HepG2 (cell line): ENCODE results near the gene CAVIN2. TPM values are rescaled to one million over a fixed set of nuclear protein-coding genes. Genes with fewer than 3 reads are reported as not detected.

Experiments
- ARNT ChIP-seq: fragments of 450-650 bp; IDR thresholded peaks from 2 replicates; pipeline ENCODE4 v1.6.1; 2017
- ATF5 ChIP-seq: sonication (generic); formaldehyde crosslinking; IDR thresholded peaks from 2 replicates; pipeline ENCODE4 v1.4.0; 2020; ENCODE audit warnings: mild to moderate bottlenecking, low read depth, missing genetic modification reagents
- CEBPG ChIP-seq: IDR thresholded peaks from 2 replicates; pipeline ENCODE4 v1.6.1; 2016
- EP300 ChIP-seq, 3 experiments: sonication (generic) in 1 of 3; formaldehyde crosslinking in 1 of 3; IDR thresholded peaks; 2 replicates each; pipeline versions ENCODE4 v1.5.1 to v1.6.1; 2011 to 2020; ENCODE audit warnings: low read depth in 2 of 3, low read length in 2 of 3, borderline replicate concordance in 1 of 3, improper control_type of control experiment in 1 of 3, mild to moderate bottlenecking in 1 of 3, missing genetic modification reagents in 1 of 3, moderate library complexity in 1 of 3
- FOSL2 ChIP-seq: sonication (generic); formaldehyde crosslinking; IDR thresholded peaks from 2 replicates; pipeline ENCODE4 v1.4.0; 2020; ENCODE audit warnings: missing genetic modification reagents
- FOXP4 ChIP-seq: sonication (generic); formaldehyde crosslinking; IDR thresholded peaks from 2 replicates; pipeline ENCODE4 v1.4.0; 2020; ENCODE audit warnings: missing genetic modification reagents
- HNF4A ChIP-seq: sonication (generic); formaldehyde crosslinking; IDR thresholded peaks from 2 replicates; pipeline ENCODE4 v1.4.0; 2020; ENCODE audit warnings: missing genetic modification reagents
- IKZF4 ChIP-seq: sonication (generic); formaldehyde crosslinking; IDR thresholded peaks from 2 replicates; pipeline ENCODE4 v1.5.1; 2020; ENCODE audit warnings: borderline replicate concordance, mild to moderate bottlenecking, low read depth, missing genetic modification reagents; ENCODE audit errors: not compliant biosample characterization
- MTERF4 ChIP-seq: sonication (generic); formaldehyde crosslinking; IDR thresholded peaks from 2 replicates; pipeline ENCODE4 v1.8.0; 2023; ENCODE audit warnings: mild to moderate bottlenecking, missing genetic modification reagents
- MTF2 ChIP-seq: sonication (generic); formaldehyde crosslinking; IDR thresholded peaks from 2 replicates; pipeline ENCODE4 v1.5.0; 2020; ENCODE audit warnings: missing genetic modification reagents, borderline replicate concordance
- RXRB ChIP-seq: IDR thresholded peaks from 2 replicates; pipeline ENCODE4 v1.6.1; 2016; ENCODE audit warnings: borderline replicate concordance, missing genetic modification reagents, missing compliant biosample characterization
- SIN3B ChIP-seq: fragments of 150-350 bp; IDR thresholded peaks from 2 replicates; pipeline ENCODE4 v1.6.1; 2014; ENCODE audit warnings: low read length
- TAF15 ChIP-seq: fragments of 200-400 bp; formaldehyde crosslinking; IDR thresholded peaks from one replicate; pipeline ENCODE4 v1.6.1; 2018; ENCODE audit warnings: mild to moderate bottlenecking, low read depth, low read length; ENCODE audit not compliant: poor library complexity, severe bottlenecking
- ZBTB2 ChIP-seq: sonication (generic); formaldehyde crosslinking; IDR thresholded peaks from 2 replicates; pipeline ENCODE4 v1.8.0; 2022; ENCODE audit warnings: low read depth, missing genetic modification reagents
- ZBTB42 ChIP-seq: sonication (generic); formaldehyde crosslinking; IDR thresholded peaks from 2 replicates; pipeline ENCODE4 v1.5.0; 2020; ENCODE audit warnings: mild to moderate bottlenecking, missing genetic modification reagents
- ZNF142 ChIP-seq: sonication (generic); formaldehyde crosslinking; IDR thresholded peaks from 2 replicates; pipeline ENCODE4 v1.4.0; 2020; ENCODE audit warnings: missing genetic modification reagents
- ZNF510 ChIP-seq: sonication (generic); formaldehyde crosslinking; IDR thresholded peaks from 2 replicates; pipeline ENCODE4 v1.4.0; 2020; ENCODE audit warnings: low read depth, mild to moderate bottlenecking, missing genetic modification reagents
- ZNF543 ChIP-seq: sonication (generic); formaldehyde crosslinking; IDR thresholded peaks from 2 replicates; pipeline ENCODE4 v1.4.0; 2020; ENCODE audit warnings: mild to moderate bottlenecking, missing genetic modification reagents
- polyA plus RNA-seq, 8 experiments: library from polyadenylated mRNA; depleted of rRNA in 3 of 8; stranded (reverse) in 7 of 8; unstranded in 1 of 8; fragments of >200 nt; fragmentation: Illumina TruSeq in 4 of 8; extraction: Trizol in 4 of 8; gene quantifications; 2 replicates each; pipeline versions ENCODE4 v1.2.1 to v1.2.3, GENCODE V29; 2011 to 2016; ENCODE audit warnings: low read depth in 4 of 8, missing spikeins in 1 of 8, mixed read lengths in 1 of 8; ENCODE audit not compliant: insufficient read depth in 1 of 8
- total RNA-seq, 5 experiments: library from RNA; depleted of rRNA; stranded (reverse); fragments of >200 nt; fragmentation: Illumina TruSeq; extraction: Trizol; gene quantifications; 2 replicates each; pipeline ENCODE4 v1.2.3, GENCODE V29; 2016; ENCODE audit warnings: low read depth in 1 of 5

CAVIN2 gene
- total and polyA plus RNA-seq, 2 of the 13 experiments (the other 11 are each of a cell fraction or from before 2014, with no cell fraction given), result 7.6 to 38.8 TPM

GRCh38 chr2:191864628-191865374 lies 17.9 kb upstream of the CAVIN2 start (continued):
- no peak for TF ChIP-seq ZBTB2 (CRISPR knock-in tag)
- TF ChIP-seq EP300 (IDR thresholded peaks at IDR 0.05; ENCODE audit: low read depth in 2 of 2, low read length in 2 of 2), result peak in 1 of 2 experiments; percentile 68; a peak in 1 of 4 replicates
- no peak for TF ChIP-seq EP300 (CRISPR knock-in tag; IDR thresholded peaks at IDR 0.05; ENCODE audit: borderline replicate concordance)
- no peak for TF ChIP-seq ZBTB42 (CRISPR knock-in tag)
- TF ChIP-seq FOSL2 (CRISPR knock-in tag), result peak; percentile 45; the same call in 1 of the 2 replicates
- no peak for TF ChIP-seq ZNF142 (CRISPR knock-in tag)
- TF ChIP-seq IKZF4 (CRISPR knock-in tag), result no peak
- no peak for TF ChIP-seq RXRB (CRISPR knock-in tag)
- TF ChIP-seq ZNF510 (CRISPR knock-in tag), result no peak
- TF ChIP-seq HNF4A (CRISPR knock-in tag), result no peak
- no peak for TF ChIP-seq SIN3B
- no peak for TF ChIP-seq MTERF4 (CRISPR knock-in tag)
- TF ChIP-seq CEBPG, result peak; percentile 82
- no peak for TF ChIP-seq TAF15
- TF ChIP-seq ZNF543 (CRISPR knock-in tag), result no peak
- TF ChIP-seq FOXP4, result peak; percentile 78
- no peak for TF ChIP-seq ATF5 (CRISPR knock-in tag)
- no peak for TF ChIP-seq ARNT
- no peak for TF ChIP-seq MTF2
